Fibroblast of peridontal ligament (primary cell): ENCODE data around the gene RPUSD3.
"Not testable (repeated sequence)": the region's sequence is repeated elsewhere in the genome, so short reads cannot be mapped to it uniquely, and the experiment has no call there.

Source experiments
- DNase-seq: peaks from one replicate; pipeline ENCODE4 v3.0.0-alpha.2; 2010; ENCODE audit errors: extremely low read depth

The RPUSD3 gene

GRCh38 chr3:9843715-9844438 is at the start of gene RPUSD3:
TSS of gene RPUSD3 (minus strand) at chr3:9844008. CDS start at chr3:9843990, 18 bp downstream.
- peak; percentile 95 for DNase-seq

- no peak for DNase-seq
These were observed 47.3 kb upstream of the RPUSD3 start for GRCh38 chr3:9891072-9891622.

GRCh38 chr3:9890249-9891071 is 46.7 kb upstream of the RPUSD3 start, which contains the start of gene JAGN1:
TSS of gene JAGN1 (plus strand) at chr3:9890610. CDS start at chr3:9890723, 113 bp downstream.
- DNase-seq, result peak; percentile 87

GRCh38 chr3:9889405-9889804 is 45.6 kb upstream of the RPUSD3 start:
- no peak for DNase-seq

GRCh38 chr3:9888540-9888939 is 44.7 kb upstream of the RPUSD3 start:
- DNase-seq, result no peak

GRCh38 chr3:9887480-9887879 is 43.7 kb upstream of the RPUSD3 start:
- no peak for DNase-seq

GRCh38 chr3:9886328-9886727 is 42.5 kb upstream of the RPUSD3 start:
- DNase-seq, result no peak

GRCh38 chr3:9884555-9885165 is 40.9 kb upstream of the RPUSD3 start:
- DNase-seq, result peak; percentile 67

GRCh38 chr3:9883706-9884554 is 40.1 kb upstream of the RPUSD3 start:
- DNase-seq, result peak; percentile 31

- no peak for DNase-seq
These were observed 37.6 kb upstream of the RPUSD3 start for GRCh38 chr3:9881441-9881840.

- DNase-seq, result no peak
These were observed 36.2 kb upstream of the RPUSD3 start, which contains the start of gene CIDEC for GRCh38 chr3:9879830-9880549. TSS of gene CIDEC (minus strand) at chr3:9880253. CDS start at chr3:9878486, 1,767 bp downstream.

GRCh38 chr3:9878700-9879099 is 34.9 kb upstream of the RPUSD3 start:
- DNase-seq, result no peak

GRCh38 chr3:9876991-9877390 is 33.2 kb upstream of the RPUSD3 start:
- DNase-seq, result no peak

- not testable (repeated sequence) for DNase-seq
These were observed 32.4 kb upstream of the RPUSD3 start for GRCh38 chr3:9876255-9876654.

GRCh38 chr3:9875448-9875847 is 31.6 kb upstream of the RPUSD3 start:
- DNase-seq, result peak; percentile 33

- DNase-seq, result not testable (repeated sequence)
These were observed 28.3 kb upstream of the RPUSD3 start for GRCh38 chr3:9872067-9872466.

GRCh38 chr3:9870978-9871377 is 27.2 kb upstream of the RPUSD3 start:
- DNase-seq, result peak; percentile 79

- no peak for DNase-seq
These were observed 26.1 kb upstream of the RPUSD3 start for GRCh38 chr3:9869955-9870354.

GRCh38 chr3:9867106-9867505 is 23.3 kb upstream of the RPUSD3 start:
- DNase-seq, result no peak

- DNase-seq, result no peak
These were observed 22.8 kb upstream of the RPUSD3 start for GRCh38 chr3:9866639-9867038.
